IPS DF 19.7 (cell line): ENCODE measurements around the gene LMNA.
"Not testable (repeated sequence)": the region's sequence is repeated elsewhere in the genome, so short reads cannot be mapped to it uniquely, and the experiment has no call there.

ENCODE experiments used
- DNase-seq: peaks from one replicate; pipeline ENCODE4 v3.0.0-alpha.2; 2013; ENCODE audit warnings: low read depth, low spot score

LMNA gene

GRCh38 chr1:156114101-156114918, at the start of gene LMNA:
LMNA (plus strand) TSS chr1:156114711; CDS start chr1:156114919, 208 bp downstream.
- peak; percentile 77 for DNase-seq

- DNase-seq: no peak
Observed at GRCh38 chr1:156065212-156065611, 49.3 kb upstream of the LMNA start.

- no peak for DNase-seq
Observed at GRCh38 chr1:156065871-156066270, 48.6 kb upstream of the LMNA start.

GRCh38 chr1:156067262-156067661, 47.2 kb upstream of the LMNA start:
- DNase-seq: no peak

DNA sequence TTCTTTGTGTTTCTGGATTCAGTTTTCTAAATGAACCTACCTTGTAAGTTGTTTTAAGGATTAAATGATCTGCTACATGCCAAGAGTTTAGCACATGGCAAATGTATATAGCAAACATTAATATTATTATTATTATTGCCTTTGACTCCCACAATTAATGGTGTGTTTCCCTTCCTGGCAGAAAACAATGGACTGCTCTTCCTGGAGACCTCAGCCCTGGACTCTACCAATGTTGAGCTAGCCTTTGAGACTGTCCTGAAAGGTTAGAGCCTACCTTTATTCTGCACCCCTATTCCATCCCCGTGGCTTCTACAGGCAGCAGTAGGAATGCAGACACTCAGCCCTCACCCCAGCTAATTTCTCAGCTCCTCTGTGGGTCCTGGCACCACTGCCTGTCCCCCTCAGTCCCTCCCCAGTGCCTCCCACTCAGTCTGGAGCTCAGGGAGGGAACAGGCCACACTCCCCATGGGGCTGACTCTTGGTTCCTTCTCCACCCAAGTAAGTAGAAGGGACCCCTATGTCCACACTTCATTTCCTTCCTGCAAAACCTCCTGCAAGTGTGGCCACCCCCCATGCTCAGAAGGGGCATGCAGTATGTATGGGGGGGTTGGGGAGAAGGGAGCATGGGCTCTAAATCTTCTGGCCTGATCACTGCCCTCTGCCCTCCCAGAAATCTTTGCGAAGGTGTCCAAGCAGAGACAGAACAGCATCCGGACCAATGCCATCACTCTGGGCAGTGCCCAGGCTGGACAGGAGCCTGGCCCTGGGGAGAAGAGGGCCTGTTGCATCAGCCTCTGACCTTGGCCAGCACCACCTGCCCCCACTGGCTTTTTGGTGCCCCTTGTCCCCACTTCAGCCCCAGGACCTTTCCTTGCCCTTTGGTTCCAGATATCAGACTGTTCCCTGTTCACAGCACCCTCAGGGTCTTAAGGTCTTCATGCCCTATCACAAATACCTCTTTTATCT, 44.7 kb upstream of the LMNA start:
- DNase-seq: no peak

- no peak for DNase-seq
Observed at GRCh38 chr1:156070548-156070947, 44.0 kb upstream of the LMNA start.

DNA sequence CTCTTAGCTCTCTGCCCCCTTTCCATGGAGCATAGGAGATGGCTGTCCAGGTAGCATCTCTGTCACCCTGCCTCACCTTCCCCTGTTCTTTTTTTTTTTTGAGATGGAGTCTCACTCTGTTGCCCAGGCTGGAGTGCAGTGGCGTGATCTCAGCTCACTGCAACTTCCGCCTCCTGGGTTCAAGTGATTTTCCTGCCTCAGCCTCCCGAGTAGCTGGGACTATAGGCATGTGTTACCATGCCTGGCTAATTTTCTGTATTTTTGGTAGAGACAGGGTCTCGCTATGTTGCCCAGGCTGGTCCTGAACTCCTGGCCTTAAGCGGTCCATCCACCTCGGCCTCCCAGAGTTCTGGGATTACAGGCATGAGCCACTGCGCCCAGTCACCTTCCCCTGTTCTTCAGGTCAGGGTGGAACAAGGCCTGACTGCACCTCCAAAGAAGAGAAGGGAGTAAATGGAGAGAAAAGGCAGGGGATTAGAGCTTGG, 43.1 kb upstream of the LMNA start:
- DNase-seq: not testable (repeated sequence)

- DNase-seq: no peak
Observed at GRCh38 chr1:156072251-156072650, 42.3 kb upstream of the LMNA start.

DNA sequence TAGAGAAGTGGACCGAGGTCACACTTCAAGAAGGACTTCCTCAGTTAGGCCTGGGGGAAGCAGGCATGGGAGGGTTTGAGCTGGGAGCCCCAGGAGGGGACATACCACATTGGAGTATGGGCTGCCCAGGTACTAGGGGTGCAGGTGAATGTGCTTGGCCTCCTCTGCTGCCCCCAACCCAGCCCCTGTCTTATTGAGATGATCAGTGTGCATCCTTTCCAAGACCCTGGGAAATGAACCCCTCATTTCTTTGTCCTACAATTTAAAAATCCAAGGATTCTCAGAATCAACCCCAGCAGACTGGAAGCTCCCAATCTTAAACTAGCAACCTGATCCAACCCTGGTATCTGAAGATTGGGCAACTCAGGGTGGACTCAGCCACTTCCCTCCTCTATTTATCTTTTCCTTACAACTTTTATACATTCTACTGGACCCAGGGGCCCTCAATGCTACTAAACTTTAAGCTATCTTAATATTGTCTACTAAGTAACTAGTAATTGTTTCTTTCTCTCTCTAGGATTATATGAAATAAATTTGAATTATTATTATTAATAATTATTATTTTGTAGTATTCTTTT, 41.3 kb upstream of the LMNA start:
- DNase-seq: no peak

DNA sequence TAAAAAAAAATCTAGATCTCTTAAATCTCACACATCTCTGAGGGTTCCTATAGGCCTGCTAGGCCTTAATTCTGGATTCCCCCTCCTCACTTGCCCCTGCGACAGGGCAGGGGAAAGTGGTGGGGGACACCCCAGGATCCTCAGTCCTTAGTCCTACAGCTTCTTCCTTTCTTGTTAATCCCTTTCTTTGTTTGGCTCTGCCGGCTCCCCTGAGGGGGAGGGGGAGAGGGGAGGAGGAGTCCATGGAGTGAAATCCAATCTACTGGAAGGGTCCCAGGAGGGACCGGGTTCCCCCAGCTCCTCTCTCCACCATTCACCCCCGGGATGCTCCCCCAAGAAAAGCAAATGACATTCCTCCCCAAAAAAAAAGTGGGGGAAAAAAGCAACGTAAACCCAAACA, 40.8 kb upstream of the LMNA start:
- DNase-seq: no peak

GRCh38 chr1:156074661-156075060, 39.9 kb upstream of the LMNA start:
- no peak for DNase-seq

- no peak for DNase-seq
Observed at GRCh38 chr1:156075162-156075561, 39.3 kb upstream of the LMNA start.

DNA sequence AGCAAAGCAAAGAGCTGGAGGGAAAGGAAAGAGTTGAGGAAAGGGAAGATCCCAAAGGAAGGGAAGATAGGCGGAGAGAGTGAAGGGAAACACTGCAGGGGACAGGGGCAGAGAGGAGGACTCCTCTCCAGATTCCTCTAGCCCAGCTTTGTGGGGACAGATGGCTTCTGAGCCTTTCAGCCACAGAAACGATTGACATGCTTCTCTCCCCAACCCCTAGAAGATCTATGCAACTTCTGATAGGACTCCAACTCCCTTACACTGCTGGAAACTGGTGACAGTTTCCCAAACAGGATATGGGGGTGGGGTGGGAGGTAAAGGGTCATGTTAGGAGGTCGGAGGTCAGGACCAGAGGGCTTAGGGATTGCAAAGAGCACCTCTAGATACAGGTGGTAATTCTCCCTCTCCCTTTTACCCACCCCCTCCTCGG, 38.7 kb upstream of the LMNA start:
- no peak for DNase-seq

GRCh38 chr1:156076609-156077429, 37.7 kb upstream of the LMNA start:
- DNase-seq: no peak

DNA sequence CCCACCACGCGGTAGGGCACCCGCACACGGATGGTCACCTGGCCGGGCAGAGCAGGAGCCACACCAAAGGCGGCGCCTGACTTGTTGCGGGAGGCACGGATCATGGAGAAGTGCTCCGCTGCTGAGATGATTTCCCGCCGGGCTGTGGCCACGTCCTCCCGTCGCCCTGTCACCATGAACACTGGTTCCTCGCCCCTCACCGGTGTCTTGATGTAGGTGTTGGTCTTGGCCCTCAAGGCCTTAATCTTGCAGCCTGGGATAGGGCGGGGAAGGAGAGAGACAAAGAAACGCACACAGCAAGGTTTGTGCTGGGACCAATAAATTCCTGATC, 37.1 kb upstream of the LMNA start:
- no peak for DNase-seq

- DNase-seq: no peak
Observed at GRCh38 chr1:156078728-156079127, 35.8 kb upstream of the LMNA start.

DNA sequence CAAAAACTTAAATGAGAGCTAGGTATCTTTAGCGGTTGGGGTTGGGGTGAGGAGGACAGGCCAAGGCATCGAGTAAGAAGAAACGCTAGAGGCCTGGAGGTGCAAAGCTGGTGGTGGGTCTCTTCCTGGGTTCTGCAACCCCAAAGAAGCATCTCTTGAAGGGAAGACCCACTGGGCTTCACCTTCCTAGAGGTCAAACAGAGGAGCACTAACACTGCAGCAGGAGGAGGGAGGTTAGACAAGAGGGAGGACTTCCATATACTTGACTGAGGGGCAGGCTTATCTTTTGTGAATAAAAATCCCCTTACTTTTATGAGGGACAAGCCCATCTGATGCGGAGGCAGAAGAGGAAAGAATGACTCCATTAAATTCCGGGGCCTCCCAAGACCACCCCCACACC, 34.7 kb upstream of the LMNA start:
- DNase-seq: no peak

- no peak for DNase-seq
Observed at GRCh38 chr1:156080241-156080862, 34.2 kb upstream of the LMNA start.

GRCh38 chr1:156080863-156081179, 33.7 kb upstream of the LMNA start:
- DNase-seq: no peak

- DNase-seq: no peak
Observed at GRCh38 chr1:156081180-156081916, 33.2 kb upstream of the LMNA start.
